SK-N-SH (cell line): ENCODE measurements around the gene PPP2R5D. TPM values are rescaled to one million over a fixed set of nuclear protein-coding genes. Genes with fewer than 3 reads are reported as not detected.

ENCODE experiments used
- CTCF ChIA-PET: fragments of 300-600, 350-600 bp; formaldehyde crosslinking; extraction: SDS; loops from one replicate; lab custom pipeline; 2021; lab: Yijun Ruan, JAX
- POLR2A ChIA-PET: fragments of 350-600 bp; sonication (Branson Sonifier 250); formaldehyde crosslinking; extraction: SDS; loops from one replicate; lab custom pipeline; 2020; ENCODE audit warnings: antibody characterized with exemption, inconsistent platforms; lab: Yijun Ruan, JAX
- DNase-seq: peaks from one replicate; pipeline ENCODE4 v3.0.0; 2012
- H2AFZ ChIP-seq: fragments of 200-600 bp; sonication (generic); 2 replicates; pipeline ENCODE4 v1.8.1; 2016; ENCODE audit warnings: antibody characterized with exemption, mild to moderate bottlenecking, low read depth
- H3F3A ChIP-seq: fragments of 200-600 bp; sonication (generic); replicated peaks from 2 replicates; pipeline ENCODE3; 2016; ENCODE audit warnings: antibody characterized with exemption, mild to moderate bottlenecking; ENCODE audit not compliant: insufficient read depth
- H3K27ac ChIP-seq, 2 experiments: fragments of 200-500 bp in 1 of 2; fragments of 200-600 bp in 1 of 2; sonication (Bioruptor generic) in 1 of 2; sonication (generic), shearing (Covaris generic) in 1 of 2; 2 replicates each; pipeline versions ENCODE4 v1.5.1 to v1.6.1; 2014 to 2016; ENCODE audit warnings: low read depth in 2 of 2, inconsistent platforms in 1 of 2, low read length in 1 of 2, mild to moderate bottlenecking in 1 of 2, mixed read lengths in 1 of 2
- H3K27me3 ChIP-seq: fragments of 200-600 bp; sonication (generic), shearing (Covaris generic); 2 replicates; pipeline ENCODE4 v1.6.1; 2016; ENCODE audit warnings: mixed run types; ENCODE audit not compliant: insufficient read depth
- H3K36me3 ChIP-seq, 2 experiments: fragments of 200-500 bp in 1 of 2; fragments of 200-600 bp in 1 of 2; sonication (Bioruptor generic) in 1 of 2; sonication (generic) in 1 of 2; replicated peaks in 1 of 2; 2 replicates each; pipeline versions ENCODE3 to v1.5.1; 2014 to 2016; ENCODE audit warnings: low read length in 1 of 2, mild to moderate bottlenecking in 1 of 2; ENCODE audit not compliant: insufficient read depth in 2 of 2, control insufficient read depth in 1 of 2
- H3K4me1 ChIP-seq, 2 experiments: fragments of 200-500 bp in 1 of 2; fragments of 200-600 bp in 1 of 2; sonication (Bioruptor generic) in 1 of 2; sonication (generic), shearing (Covaris generic) in 1 of 2; 2 replicates each; pipeline versions ENCODE4 v1.5.1 to v1.6.1; 2014 to 2016; ENCODE audit warnings: low read depth in 1 of 2, low read length in 1 of 2, mixed run types in 1 of 2; ENCODE audit not compliant: insufficient read depth in 2 of 2, control insufficient read depth in 1 of 2
- H3K4me2 ChIP-seq: fragments of 200-600 bp; sonication (generic), shearing (Covaris generic); 2 replicates; pipeline ENCODE4 v1.6.1; 2017; ENCODE audit warnings: mixed run types
- H3K4me3 ChIP-seq, 2 experiments: fragments of 200-500 bp in 1 of 2; fragments of 200-600 bp in 1 of 2; sonication (Bioruptor generic) in 1 of 2; sonication (generic), shearing (Covaris generic) in 1 of 2; 2 replicates each; pipeline versions ENCODE4 v1.5.1 to v1.8.1; 2014 to 2016; ENCODE audit warnings: low read depth in 2 of 2, inconsistent platforms in 1 of 2, low read length in 1 of 2, mild to moderate bottlenecking in 1 of 2, mixed read lengths in 1 of 2, moderate library complexity in 1 of 2
- H3K79me2 ChIP-seq: fragments of 200-600 bp; sonication (generic); 2 replicates; pipeline ENCODE4 v1.8.1; 2017; ENCODE audit warnings: mild to moderate bottlenecking; ENCODE audit not compliant: insufficient read depth
- H3K9ac ChIP-seq: fragments of 200-600 bp; sonication (generic); 2 replicates; pipeline ENCODE4 v1.6.1; 2017; ENCODE audit warnings: mixed run types
- H3K9me2 ChIP-seq: fragments of 200-600 bp; sonication (generic); 2 replicates; pipeline ENCODE4 v1.6.1; 2017; ENCODE audit warnings: mixed run types
- H3K9me3 ChIP-seq: fragments of 200-600 bp; sonication (generic); 2 replicates; pipeline ENCODE4 v1.6.1; 2017; ENCODE audit warnings: mixed run types, mild to moderate bottlenecking, moderate library complexity
- H4K20me1 ChIP-seq: fragments of 200-600 bp; sonication (generic); 2 replicates; pipeline ENCODE4 v1.6.1; 2017; ENCODE audit warnings: mild to moderate bottlenecking, mixed run types; ENCODE audit not compliant: insufficient read depth
- CHD2 ChIP-seq: fragments of 150-350 bp; IDR thresholded peaks from 2 replicates; pipeline ENCODE4 v1.6.1; 2018; ENCODE audit warnings: low read length; ENCODE audit not compliant: partially characterized antibody
- ELF1 ChIP-seq: IDR thresholded peaks from 2 replicates; pipeline ENCODE4 v1.4.0; 2012
- EP300 ChIP-seq, 2 experiments: IDR thresholded peaks; 2 replicates each; pipeline versions ENCODE4 v1.4.0 to v1.6.1; 2012; ENCODE audit warnings: borderline replicate concordance in 1 of 2, low read depth in 1 of 2, low read length in 1 of 2
- EZH2phosphoT487 ChIP-seq: fragments of 200-600 bp; sonication (generic); IDR thresholded peaks from 2 replicates; pipeline ENCODE4 v1.6.1; 2017; ENCODE audit warnings: low read depth, mixed run types, mild to moderate bottlenecking, antibody characterized with exemption, moderate library complexity, borderline replicate concordance
- FOSL2 ChIP-seq: IDR thresholded peaks from 2 replicates; pipeline ENCODE4 v1.4.0; 2012; ENCODE audit warnings: low read depth, mild to moderate bottlenecking, moderate library complexity, borderline replicate concordance
- FOXJ3 ChIP-seq: sonication (generic); formaldehyde crosslinking; IDR thresholded peaks from 2 replicates; pipeline ENCODE4 v1.5.1; 2020; ENCODE audit warnings: mild to moderate bottlenecking, missing genetic modification reagents
- GABPA ChIP-seq: IDR thresholded peaks from 2 replicates; pipeline ENCODE4 v1.4.0; 2012; ENCODE audit warnings: low read depth, mild to moderate bottlenecking
- GATA2 ChIP-seq: sonication (generic); formaldehyde crosslinking; IDR thresholded peaks from 2 replicates; pipeline ENCODE4 v1.5.0; 2020; ENCODE audit warnings: mild to moderate bottlenecking, missing genetic modification reagents
- IRF3 ChIP-seq: fragments of 150-350 bp; IDR thresholded peaks from 2 replicates; pipeline ENCODE4 v1.6.1; 2016; ENCODE audit warnings: mild to moderate bottlenecking, low read depth, low read length
- NFIC ChIP-seq: IDR thresholded peaks from 2 replicates; pipeline ENCODE4 v1.4.0; 2012; ENCODE audit warnings: borderline replicate concordance
- POLR2AphosphoS5 ChIP-seq: IDR thresholded peaks from 2 replicates; pipeline ENCODE4 v1.6.1; 2012; ENCODE audit warnings: low read depth, low read length
- RAD21 ChIP-seq: IDR thresholded peaks from 2 replicates; pipeline ENCODE4 v1.6.1; 2012; ENCODE audit warnings: mild to moderate bottlenecking, low read length
- RCOR1 ChIP-seq: fragments of 150-350 bp; IDR thresholded peaks from 2 replicates; pipeline ENCODE4 v1.6.1; 2017; ENCODE audit warnings: antibody characterized with exemption, low read length
- RFX5 ChIP-seq: IDR thresholded peaks from 2 replicates; pipeline ENCODE4 v1.6.1; 2012; ENCODE audit warnings: mild to moderate bottlenecking, improper control_type of control experiment, low read length
- SMC3 ChIP-seq: IDR thresholded peaks from 2 replicates; pipeline ENCODE4 v1.6.1; 2012; ENCODE audit warnings: low read depth, low read length, improper control_type of control experiment
- TAF1 ChIP-seq: IDR thresholded peaks from 2 replicates; pipeline ENCODE4 v1.6.1; 2012; ENCODE audit warnings: low read depth, mild to moderate bottlenecking, low read length, moderate library complexity, borderline replicate concordance
- TCF12 ChIP-seq: IDR thresholded peaks from 2 replicates; pipeline ENCODE4 v1.4.0; 2012
- USF1 ChIP-seq: IDR thresholded peaks from 2 replicates; pipeline ENCODE4 v1.4.0; 2012; ENCODE audit warnings: low read depth, borderline replicate concordance
- YY1 ChIP-seq: IDR thresholded peaks from 2 replicates; pipeline ENCODE4 v1.4.0; 2012; ENCODE audit warnings: low read depth, mild to moderate bottlenecking
- WGBS: methylation state at CpG from one replicate; pipeline ENCODE4 v1.1.6; 2017; ENCODE audit warnings: low lambda C conversion rate; 5-methylcytosine and 5-hydroxymethylcytosine counted together
- polyA plus RNA-seq, 3 experiments: library from polyadenylated mRNA; depleted of rRNA; stranded (reverse); fragments of >200 nt; gene quantifications; 2 replicates each; pipeline ENCODE4 v1.2.3, GENCODE V29; 2012
- TF ChIP-seq, protein P1 (sequence below): IDR thresholded peaks from 2 replicates; pipeline ENCODE4; 2012

PPP2R5D gene
- polyA plus RNA-seq, 1 of the 3 experiments (the other 2 are of a cell fraction) = 37.6 TPM

DNA sequence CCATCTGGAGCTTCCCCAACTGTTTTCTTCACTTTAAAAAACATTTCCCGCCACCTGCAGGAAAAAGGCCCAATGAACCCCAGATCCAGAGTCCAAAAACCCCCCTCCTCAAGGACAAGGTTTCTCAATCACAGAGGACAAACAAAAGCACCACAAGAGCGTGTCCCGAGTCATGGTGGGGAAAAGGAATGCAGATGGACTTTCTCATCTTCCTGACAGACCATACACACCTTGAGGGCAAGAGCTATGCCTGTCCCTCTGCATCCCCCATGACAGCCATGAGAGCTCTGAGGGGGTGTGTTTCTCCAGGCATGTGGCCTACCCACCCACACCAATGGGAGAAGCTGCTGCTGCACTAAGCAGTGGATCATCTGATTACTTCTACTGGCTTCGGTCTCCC is 14.4 kb upstream of the PPP2R5D start:
- no peak for DNase-seq
- H4K20me1 ChIP-seq = no peaks in the 10 kb centered on the region
- H3K27me3 ChIP-seq = no peaks in the 10 kb centered on the region
- peaks cover 10% of the 10 kb centered on the region for H3F3A ChIP-seq
- no peak overlapping the region for H3K27ac ChIP-seq
- 100% methylated on average over 4 of the region's 4 CpGs for WGBS
- no peaks in the 10 kb centered on the region for H3K9me3 ChIP-seq
- H3K79me2 ChIP-seq = peaks cover 3% of the 10 kb centered on the region; the same call in 1 of the 2 replicates
- ChIA-PET POLR2A (interaction anchor here (1.0 to 1.5 kb wide), 3 partner anchors 9 to 40 kb away, joined by 3 to 5 read pairs (median 5); partner anchors contain the start of genes CNPY3 and PEX6), CTCF (interaction anchor here (1.2 to 1.7 kb wide), 2 partner anchors 9 to 71 kb away, joined by 4 to 5 read pairs; partner anchors contain the start of gene PEX6)
- no peak overlapping the region for H2AFZ ChIP-seq
- no peak overlapping the region for H3K4me2 ChIP-seq
- H3K4me1 ChIP-seq = peaks cover 0 to 9% of the 10 kb centered on the region in 2 experiments; a peak in 3 of 4 replicates
- H3K9ac ChIP-seq = no peak overlapping the region
- H3K4me3 ChIP-seq = no peak overlapping the region
- peaks cover 0 to 30% of the 10 kb centered on the region in 2 experiments for H3K36me3 ChIP-seq
- no peaks in the 10 kb centered on the region for H3K9me2 ChIP-seq
- TF ChIP-seq, protein P1, sequence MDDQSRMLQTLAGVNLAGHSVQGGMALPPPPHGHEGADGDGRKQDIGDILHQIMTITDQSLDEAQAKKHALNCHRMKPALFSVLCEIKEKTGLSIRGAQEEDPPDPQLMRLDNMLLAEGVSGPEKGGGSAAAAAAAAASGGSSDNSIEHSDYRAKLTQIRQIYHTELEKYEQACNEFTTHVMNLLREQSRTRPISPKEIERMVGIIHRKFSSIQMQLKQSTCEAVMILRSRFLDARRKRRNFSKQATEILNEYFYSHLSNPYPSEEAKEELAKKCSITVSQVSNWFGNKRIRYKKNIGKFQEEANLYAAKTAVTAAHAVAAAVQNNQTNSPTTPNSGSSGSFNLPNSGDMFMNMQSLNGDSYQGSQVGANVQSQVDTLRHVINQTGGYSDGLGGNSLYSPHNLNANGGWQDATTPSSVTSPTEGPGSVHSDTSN = no peak
- TF ChIP-seq CHD2 (no peak), RCOR1 (no peak), RAD21 (no peak), GABPA (no peak), RFX5 (no peak), IRF3 (no peak), GATA2 (no peak), TAF1 (no peak), TCF12 (no peak), FOSL2 (no peak), EP300 (IDR thresholded peaks at IDR 0.05; ENCODE audit: borderline replicate concordance in 1 of 2, low read depth in 1 of 2, low read length in 1 of 2) (no peak), POLR2AphosphoS5 (no peak), SMC3 (no peak), YY1 (no peak), NFIC (no peak), EZH2phosphoT487 (no peak), USF1 (no peak), ELF1 (no peak), FOXJ3 (no peak)
